SK-N-SH (cell line): ENCODE measurements around the gene DDX21. TPM values are rescaled to one million over a fixed set of nuclear protein-coding genes. Genes with fewer than 3 reads are reported as not detected.

Experiments used
- CTCF ChIA-PET: fragments of 300-600, 350-600 bp; formaldehyde crosslinking; extraction: SDS; loops from one replicate; lab custom pipeline; 2021; lab: Yijun Ruan, JAX
- POLR2A ChIA-PET: fragments of 350-600 bp; sonication (Branson Sonifier 250); formaldehyde crosslinking; extraction: SDS; loops from one replicate; lab custom pipeline; 2020; ENCODE audit warnings: antibody characterized with exemption, inconsistent platforms; lab: Yijun Ruan, JAX
- DNase-seq: peaks from one replicate; pipeline ENCODE4 v3.0.0; 2012
- H2AFZ ChIP-seq: fragments of 200-600 bp; sonication (generic); 2 replicates; pipeline ENCODE4 v1.8.1; 2016; ENCODE audit warnings: antibody characterized with exemption, mild to moderate bottlenecking, low read depth
- H3F3A ChIP-seq: fragments of 200-600 bp; sonication (generic); replicated peaks from 2 replicates; pipeline ENCODE3; 2016; ENCODE audit warnings: antibody characterized with exemption, mild to moderate bottlenecking; ENCODE audit not compliant: insufficient read depth
- H3K27ac ChIP-seq, 2 experiments: fragments of 200-500 bp in 1 of 2; fragments of 200-600 bp in 1 of 2; sonication (Bioruptor generic) in 1 of 2; sonication (generic), shearing (Covaris generic) in 1 of 2; 2 replicates each; pipeline versions ENCODE4 v1.5.1 to v1.6.1; 2014 to 2016; ENCODE audit warnings: low read depth in 2 of 2, inconsistent platforms in 1 of 2, low read length in 1 of 2, mild to moderate bottlenecking in 1 of 2, mixed read lengths in 1 of 2
- H3K27me3 ChIP-seq: fragments of 200-600 bp; sonication (generic), shearing (Covaris generic); 2 replicates; pipeline ENCODE4 v1.6.1; 2016; ENCODE audit warnings: mixed run types; ENCODE audit not compliant: insufficient read depth
- H3K36me3 ChIP-seq, 2 experiments: fragments of 200-500 bp in 1 of 2; fragments of 200-600 bp in 1 of 2; sonication (Bioruptor generic) in 1 of 2; sonication (generic) in 1 of 2; replicated peaks in 1 of 2; 2 replicates each; pipeline versions ENCODE3 to v1.5.1; 2014 to 2016; ENCODE audit warnings: low read length in 1 of 2, mild to moderate bottlenecking in 1 of 2; ENCODE audit not compliant: insufficient read depth in 2 of 2, control insufficient read depth in 1 of 2
- H3K4me1 ChIP-seq, 2 experiments: fragments of 200-500 bp in 1 of 2; fragments of 200-600 bp in 1 of 2; sonication (Bioruptor generic) in 1 of 2; sonication (generic), shearing (Covaris generic) in 1 of 2; 2 replicates each; pipeline versions ENCODE4 v1.5.1 to v1.6.1; 2014 to 2016; ENCODE audit warnings: low read depth in 1 of 2, low read length in 1 of 2, mixed run types in 1 of 2; ENCODE audit not compliant: insufficient read depth in 2 of 2, control insufficient read depth in 1 of 2
- H3K4me2 ChIP-seq: fragments of 200-600 bp; sonication (generic), shearing (Covaris generic); 2 replicates; pipeline ENCODE4 v1.6.1; 2017; ENCODE audit warnings: mixed run types
- H3K4me3 ChIP-seq, 2 experiments: fragments of 200-500 bp in 1 of 2; fragments of 200-600 bp in 1 of 2; sonication (Bioruptor generic) in 1 of 2; sonication (generic), shearing (Covaris generic) in 1 of 2; 2 replicates each; pipeline versions ENCODE4 v1.5.1 to v1.8.1; 2014 to 2016; ENCODE audit warnings: low read depth in 2 of 2, inconsistent platforms in 1 of 2, low read length in 1 of 2, mild to moderate bottlenecking in 1 of 2, mixed read lengths in 1 of 2, moderate library complexity in 1 of 2
- H3K79me2 ChIP-seq: fragments of 200-600 bp; sonication (generic); 2 replicates; pipeline ENCODE4 v1.8.1; 2017; ENCODE audit warnings: mild to moderate bottlenecking; ENCODE audit not compliant: insufficient read depth
- H3K9ac ChIP-seq: fragments of 200-600 bp; sonication (generic); 2 replicates; pipeline ENCODE4 v1.6.1; 2017; ENCODE audit warnings: mixed run types
- H3K9me2 ChIP-seq: fragments of 200-600 bp; sonication (generic); 2 replicates; pipeline ENCODE4 v1.6.1; 2017; ENCODE audit warnings: mixed run types
- H3K9me3 ChIP-seq: fragments of 200-600 bp; sonication (generic); 2 replicates; pipeline ENCODE4 v1.6.1; 2017; ENCODE audit warnings: mixed run types, mild to moderate bottlenecking, moderate library complexity
- H4K20me1 ChIP-seq: fragments of 200-600 bp; sonication (generic); 2 replicates; pipeline ENCODE4 v1.6.1; 2017; ENCODE audit warnings: mild to moderate bottlenecking, mixed run types; ENCODE audit not compliant: insufficient read depth
- CTCF ChIP-seq: fragments of 200-600 bp; sonication (generic); IDR thresholded peaks from 2 replicates; pipeline ENCODE4 v1.6.1; 2017; ENCODE audit warnings: antibody characterized with exemption, mild to moderate bottlenecking, moderate library complexity
- ELF1 ChIP-seq: IDR thresholded peaks from 2 replicates; pipeline ENCODE4 v1.4.0; 2012
- EP300 ChIP-seq, 2 experiments: IDR thresholded peaks; 2 replicates each; pipeline versions ENCODE4 v1.4.0 to v1.6.1; 2012; ENCODE audit warnings: borderline replicate concordance in 1 of 2, low read depth in 1 of 2, low read length in 1 of 2
- FOSL2 ChIP-seq: IDR thresholded peaks from 2 replicates; pipeline ENCODE4 v1.4.0; 2012; ENCODE audit warnings: low read depth, mild to moderate bottlenecking, moderate library complexity, borderline replicate concordance
- FOXJ3 ChIP-seq: sonication (generic); formaldehyde crosslinking; IDR thresholded peaks from 2 replicates; pipeline ENCODE4 v1.5.1; 2020; ENCODE audit warnings: mild to moderate bottlenecking, missing genetic modification reagents
- FOXM1 ChIP-seq: IDR thresholded peaks from 2 replicates; pipeline ENCODE4 v1.4.0; 2012; ENCODE audit warnings: low read depth, mild to moderate bottlenecking
- IRF3 ChIP-seq: fragments of 150-350 bp; IDR thresholded peaks from 2 replicates; pipeline ENCODE4 v1.6.1; 2016; ENCODE audit warnings: mild to moderate bottlenecking, low read depth, low read length
- JUND ChIP-seq: IDR thresholded peaks from 2 replicates; pipeline ENCODE4 v1.4.0; 2012
- MAX ChIP-seq: IDR thresholded peaks from 2 replicates; pipeline ENCODE4 v1.4.0; 2012; ENCODE audit warnings: low read depth
- MXI1 ChIP-seq: IDR thresholded peaks from 2 replicates; pipeline ENCODE4 v1.6.1; 2012; ENCODE audit warnings: mild to moderate bottlenecking, low read depth, low read length, improper control_type of control experiment
- PBX3 ChIP-seq: IDR thresholded peaks from 2 replicates; pipeline ENCODE4; 2012
- POLR2AphosphoS5 ChIP-seq: IDR thresholded peaks from 2 replicates; pipeline ENCODE4 v1.6.1; 2012; ENCODE audit warnings: low read depth, low read length
- RCOR1 ChIP-seq: fragments of 150-350 bp; IDR thresholded peaks from 2 replicates; pipeline ENCODE4 v1.6.1; 2017; ENCODE audit warnings: antibody characterized with exemption, low read length
- RFX5 ChIP-seq: IDR thresholded peaks from 2 replicates; pipeline ENCODE4 v1.6.1; 2012; ENCODE audit warnings: mild to moderate bottlenecking, improper control_type of control experiment, low read length
- TEAD4 ChIP-seq: IDR thresholded peaks from 2 replicates; pipeline ENCODE4 v1.4.0; 2012; ENCODE audit warnings: mild to moderate bottlenecking, borderline replicate concordance; ENCODE audit not compliant: insufficient read depth
- USF1 ChIP-seq: IDR thresholded peaks from 2 replicates; pipeline ENCODE4 v1.4.0; 2012; ENCODE audit warnings: low read depth, borderline replicate concordance
- ZBTB33 ChIP-seq: IDR thresholded peaks from 2 replicates; pipeline ENCODE4 v1.4.0; 2012; ENCODE audit warnings: low read depth, borderline replicate concordance
- WGBS: methylation state at CpG from one replicate; pipeline ENCODE4 v1.1.6; 2017; ENCODE audit warnings: low lambda C conversion rate; 5-methylcytosine and 5-hydroxymethylcytosine counted together
- polyA plus RNA-seq, 3 experiments: library from polyadenylated mRNA; depleted of rRNA; stranded (reverse); fragments of >200 nt; gene quantifications; 2 replicates each; pipeline ENCODE4 v1.2.3, GENCODE V29; 2012

The DDX21 gene
- polyA plus RNA-seq, 1 of the 3 experiments (the other 2 are of a cell fraction): 40.1 TPM

GRCh38 chr10:69025370-69025896 is 69.5 kb downstream of the DDX21 start:
- Histone ChIP-seq H3K4me1 (no peaks in the 10 kb centered on the region), H3F3A (no peaks in the 10 kb centered on the region), H3K27ac (no peak overlapping the region), H3K27me3 (no peaks in the 10 kb centered on the region), H2AFZ (no peak overlapping the region), H3K9me2 (no peaks in the 10 kb centered on the region), H3K9me3 (no peaks in the 10 kb centered on the region), H3K9ac (no peak overlapping the region), H3K79me2 (no peaks in the 10 kb centered on the region), H4K20me1 (no peaks in the 10 kb centered on the region), H3K36me3 (no peaks in the 10 kb centered on the region), H3K4me3 (no peak overlapping the region), H3K4me2 (no peak overlapping the region)
- ChIA-PET POLR2A (no interaction called here), CTCF (no interaction called here)
- DNase-seq: no peak
- WGBS: 60% methylated on average over 4 of the region's 4 CpGs
- TF ChIP-seq TEAD4 (no peak), MXI1 (no peak), IRF3 (no peak), RCOR1 (no peak), USF1 (no peak), FOSL2 (no peak), MAX (no peak), PBX3 (no peak), FOXJ3 (CRISPR knock-in tag) (no peak), ELF1 (no peak), JUND (no peak), RFX5 (no peak), ZBTB33 (no peak)

- Histone ChIP-seq H3K4me3 (no peak overlapping the region), H3K79me2 (no peaks in the 10 kb centered on the region), H3K9me3 (no peaks in the 10 kb centered on the region), H3F3A (no peaks in the 10 kb centered on the region), H3K36me3 (no peaks in the 10 kb centered on the region), H3K9ac (no peak overlapping the region), H3K9me2 (no peaks in the 10 kb centered on the region), H3K27me3 (no peaks in the 10 kb centered on the region), H3K4me2 (no peak overlapping the region), H3K27ac (no peak overlapping the region), H2AFZ (no peak overlapping the region), H4K20me1 (no peaks in the 10 kb centered on the region), H3K4me1 (no peaks in the 10 kb centered on the region)
- ChIA-PET POLR2A (no interaction called here), CTCF (no interaction called here)
- WGBS: 61% methylated on average over 4 of the region's 4 CpGs
- no peak for DNase-seq
- no peak for TF ChIP-seq POLR2AphosphoS5
- no peak for TF ChIP-seq PBX3
- TF ChIP-seq FOXM1: no peak
- TF ChIP-seq CTCF: no peak
- TF ChIP-seq EP300 (IDR thresholded peaks at IDR 0.05; ENCODE audit: borderline replicate concordance in 1 of 2, low read depth in 1 of 2, low read length in 1 of 2): no peak
Measured at GRCh38 chr10:69033256-69033655, 77.3 kb downstream of the DDX21 start.
